Neural cell (in vitro differentiated cells): ENCODE measurements around the gene CDC42BPB. TPM values are rescaled to one million over a fixed set of nuclear protein-coding genes. Genes with fewer than 3 reads are reported as not detected.

ENCODE experiments used
- H2AFZ ChIP-seq: fragments of 200-600, 300-800 bp; sonication (generic), shearing (Covaris generic); 2 replicates; pipeline ENCODE4 v1.6.0; 2014; ENCODE audit warnings: low read depth, mild to moderate bottlenecking, antibody characterized with exemption, low read length, moderate library complexity
- H3F3A ChIP-seq: fragments of 200-600 bp; shearing (Covaris generic); 2 replicates; pipeline ENCODE4 v1.6.1; 2016; ENCODE audit warnings: mild to moderate bottlenecking, moderate library complexity, mixed read lengths, antibody characterized with exemption, low read length; ENCODE audit not compliant: insufficient read depth, poor library complexity, severe bottlenecking
- H3K27ac ChIP-seq: fragments of 200-600, 300-800 bp; sonication (generic), shearing (Covaris generic); 2 replicates; pipeline ENCODE4 v1.5.1; 2014; ENCODE audit warnings: mild to moderate bottlenecking, low read length, moderate library complexity
- H3K27me3 ChIP-seq: fragments of 300-800, 200-600 bp; sonication (generic), shearing (Covaris generic); 2 replicates; pipeline ENCODE4 v1.6.0; 2014; ENCODE audit warnings: mild to moderate bottlenecking, low read depth, low read length, moderate library complexity; ENCODE audit not compliant: insufficient read depth
- H3K36me3 ChIP-seq: fragments of 300-800, 200-600 bp; sonication (generic), shearing (Covaris generic); 2 replicates; pipeline ENCODE4 v1.5.1; 2014; ENCODE audit warnings: mild to moderate bottlenecking, antibody characterized with exemption, low read length, moderate library complexity; ENCODE audit not compliant: insufficient read depth
- H3K4me2 ChIP-seq: fragments of 300-800, 200-600 bp; sonication (generic), shearing (Covaris generic); 2 replicates; pipeline ENCODE4 v1.6.0; 2014; ENCODE audit warnings: mild to moderate bottlenecking, low read length
- H3K4me3 ChIP-seq: fragments of 300-800, 200-600 bp; sonication (generic), shearing (Covaris generic); 2 replicates; pipeline ENCODE4 v1.5.1; 2014; ENCODE audit warnings: mild to moderate bottlenecking, low read length, moderate library complexity
- H3K79me2 ChIP-seq: fragments of 200-600 bp; shearing (Covaris generic); replicated peaks from 2 replicates; pipeline ENCODE4 v1.6.0; 2014; ENCODE audit warnings: mild to moderate bottlenecking, low read length, moderate library complexity; ENCODE audit not compliant: insufficient read depth
- H3K9ac ChIP-seq: fragments of 300-800, 200-600 bp; sonication (generic), shearing (Covaris generic); 2 replicates; pipeline ENCODE4 v1.6.1; 2016; ENCODE audit warnings: mild to moderate bottlenecking, low read length, mixed read lengths
- H3K9me2 ChIP-seq: fragments of 200-600 bp; shearing (Covaris generic); 2 replicates; pipeline ENCODE4 v1.6.1; 2016; ENCODE audit warnings: mild to moderate bottlenecking, low read length, mixed read lengths; ENCODE audit not compliant: insufficient read depth
- H3K9me3 ChIP-seq: fragments of 200-600, 300-800 bp; sonication (generic), shearing (Covaris generic); 2 replicates; pipeline ENCODE4 v1.6.1; 2016; ENCODE audit warnings: mild to moderate bottlenecking, mixed run types, low read length, moderate library complexity, mixed read lengths
- H4K20me1 ChIP-seq: fragments of 200-600 bp; shearing (Covaris generic); 2 replicates; pipeline ENCODE4 v1.6.1; 2016; ENCODE audit warnings: mild to moderate bottlenecking, mixed run types; ENCODE audit not compliant: insufficient read depth
- CTCF ChIP-seq: fragments of 450-650 bp; IDR thresholded peaks from 2 replicates; pipeline ENCODE4 v1.5.1; 2014; ENCODE audit warnings: antibody characterized with exemption, mild to moderate bottlenecking, moderate library complexity; ENCODE audit not compliant: poor library complexity, severe bottlenecking
- EP300 ChIP-seq: fragments of 450-650 bp; conservative IDR thresholded peaks from 2 replicates; pipeline ENCODE4 v1.6.1; 2014; ENCODE audit warnings: antibody characterized with exemption, mild to moderate bottlenecking, moderate library complexity; ENCODE audit not compliant: poor library complexity, severe bottlenecking
- EZH2 ChIP-seq: fragments of 200-600, 300-800 bp; shearing (Covaris generic), sonication (generic); IDR thresholded peaks from 2 replicates; pipeline ENCODE4 v1.6.1; 2014; ENCODE audit warnings: antibody characterized with exemption, low read length, borderline replicate concordance, mild to moderate bottlenecking; ENCODE audit not compliant: insufficient read depth, poor library complexity, severe bottlenecking
- MXI1 ChIP-seq: fragments of 450-650 bp; conservative IDR thresholded peaks from 2 replicates; pipeline ENCODE4 v1.6.1; 2014; ENCODE audit warnings: antibody characterized with exemption, mild to moderate bottlenecking; ENCODE audit not compliant: poor library complexity, severe bottlenecking
- POLR2AphosphoS5 ChIP-seq: IDR thresholded peaks from 2 replicates; pipeline ENCODE4 v1.6.1; 2012
- RAD21 ChIP-seq: fragments of 450-650 bp; conservative IDR thresholded peaks from 2 replicates; pipeline ENCODE4 v1.6.1; 2014; ENCODE audit warnings: antibody characterized with exemption, mild to moderate bottlenecking, moderate library complexity
- SMC3 ChIP-seq: fragments of 450-650 bp; conservative IDR thresholded peaks from 2 replicates; pipeline ENCODE4 v1.6.1; 2014; ENCODE audit warnings: antibody characterized with exemption, mild to moderate bottlenecking, moderate library complexity; ENCODE audit not compliant: poor library complexity
- TAF1 ChIP-seq: IDR thresholded peaks from 2 replicates; pipeline ENCODE4 v1.6.1; 2012; ENCODE audit warnings: low read depth
- polyA plus RNA-seq: library from polyadenylated mRNA; depleted of rRNA; stranded (reverse); fragments of >200 nt; gene quantifications from 2 replicates; pipeline ENCODE4 v1.2.3, GENCODE V29; 2014
- TF ChIP-seq, protein P1 (sequence below): IDR thresholded peaks from 2 replicates; pipeline ENCODE4 v1.6.1; 2012; ENCODE audit warnings: borderline replicate concordance

Gene CDC42BPB
- polyA plus RNA-seq, 1 donor from 2014 or later = 43.8 TPM

DNA sequence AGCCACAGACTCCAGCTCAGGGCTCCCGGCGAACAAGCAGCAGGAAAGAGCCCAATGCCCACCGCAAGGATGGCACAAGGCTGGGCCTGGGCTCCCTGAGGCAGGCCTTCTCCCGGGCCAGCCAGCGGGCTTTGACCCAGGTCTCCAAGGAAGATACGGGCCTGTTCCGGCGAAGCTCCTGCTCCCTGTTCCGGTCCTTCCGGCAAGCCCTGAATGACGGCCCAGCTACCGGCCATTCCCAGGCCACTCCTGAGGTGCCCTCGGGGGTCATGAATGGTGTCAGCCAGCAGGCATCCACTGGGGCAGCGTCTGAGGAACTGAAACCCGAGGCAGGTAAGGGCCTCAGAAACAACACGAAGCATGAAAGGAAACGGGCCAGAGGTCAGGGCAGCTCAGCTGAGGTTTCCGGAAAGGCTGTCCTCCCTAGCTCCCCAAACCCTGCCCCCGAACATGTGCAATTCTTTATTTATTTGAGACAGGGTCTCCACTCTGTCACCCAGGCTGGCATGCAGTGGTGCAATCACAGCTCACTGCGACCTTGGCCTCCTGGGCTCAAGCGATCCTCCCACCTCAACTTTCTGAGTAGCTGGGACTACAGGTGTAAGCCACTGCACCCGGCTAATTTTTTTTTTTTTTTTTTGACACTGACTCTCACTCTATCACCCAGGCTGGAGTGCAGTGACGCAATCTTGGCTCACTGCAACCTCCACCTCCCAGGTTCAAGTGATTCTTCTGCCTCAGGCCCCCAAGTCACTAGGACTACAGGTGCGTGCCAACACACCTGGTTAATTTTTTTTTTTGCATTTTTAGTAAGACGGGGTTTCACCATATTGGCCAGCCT, 43.2 kb upstream of the CDC42BPB start:
- no peak for TF ChIP-seq EZH2
- TF ChIP-seq RAD21 = no peak
- TF ChIP-seq EP300 = no peak
- TF ChIP-seq CTCF = no peak
- TF ChIP-seq TAF1 = no peak
- no peak for TF ChIP-seq SMC3
- TF ChIP-seq POLR2AphosphoS5 = no peak
- TF ChIP-seq, protein P1, sequence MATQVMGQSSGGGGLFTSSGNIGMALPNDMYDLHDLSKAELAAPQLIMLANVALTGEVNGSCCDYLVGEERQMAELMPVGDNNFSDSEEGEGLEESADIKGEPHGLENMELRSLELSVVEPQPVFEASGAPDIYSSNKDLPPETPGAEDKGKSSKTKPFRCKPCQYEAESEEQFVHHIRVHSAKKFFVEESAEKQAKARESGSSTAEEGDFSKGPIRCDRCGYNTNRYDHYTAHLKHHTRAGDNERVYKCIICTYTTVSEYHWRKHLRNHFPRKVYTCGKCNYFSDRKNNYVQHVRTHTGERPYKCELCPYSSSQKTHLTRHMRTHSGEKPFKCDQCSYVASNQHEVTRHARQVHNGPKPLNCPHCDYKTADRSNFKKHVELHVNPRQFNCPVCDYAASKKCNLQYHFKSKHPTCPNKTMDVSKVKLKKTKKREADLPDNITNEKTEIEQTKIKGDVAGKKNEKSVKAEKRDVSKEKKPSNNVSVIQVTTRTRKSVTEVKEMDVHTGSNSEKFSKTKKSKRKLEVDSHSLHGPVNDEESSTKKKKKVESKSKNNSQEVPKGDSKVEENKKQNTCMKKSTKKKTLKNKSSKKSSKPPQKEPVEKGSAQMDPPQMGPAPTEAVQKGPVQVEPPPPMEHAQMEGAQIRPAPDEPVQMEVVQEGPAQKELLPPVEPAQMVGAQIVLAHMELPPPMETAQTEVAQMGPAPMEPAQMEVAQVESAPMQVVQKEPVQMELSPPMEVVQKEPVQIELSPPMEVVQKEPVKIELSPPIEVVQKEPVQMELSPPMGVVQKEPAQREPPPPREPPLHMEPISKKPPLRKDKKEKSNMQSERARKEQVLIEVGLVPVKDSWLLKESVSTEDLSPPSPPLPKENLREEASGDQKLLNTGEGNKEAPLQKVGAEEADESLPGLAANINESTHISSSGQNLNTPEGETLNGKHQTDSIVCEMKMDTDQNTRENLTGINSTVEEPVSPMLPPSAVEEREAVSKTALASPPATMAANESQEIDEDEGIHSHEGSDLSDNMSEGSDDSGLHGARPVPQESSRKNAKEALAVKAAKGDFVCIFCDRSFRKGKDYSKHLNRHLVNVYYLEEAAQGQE = no peak
- H3K9me3 ChIP-seq = no peaks in the 10 kb centered on the region
- H3K27me3 ChIP-seq = peaks cover 38% of the 10 kb centered on the region
- no peaks in the 10 kb centered on the region for H3F3A ChIP-seq
- H3K9ac ChIP-seq = no peak overlapping the region
- H3K79me2 ChIP-seq = no peaks in the 10 kb centered on the region
- H2AFZ ChIP-seq = no peak overlapping the region
- no peak overlapping the region for H3K27ac ChIP-seq
- no peak overlapping the region for H3K4me3 ChIP-seq
- H3K36me3 ChIP-seq = no peaks in the 10 kb centered on the region
- H3K9me2 ChIP-seq = no peaks in the 10 kb centered on the region
- H3K4me2 ChIP-seq = no peak overlapping the region
- H4K20me1 ChIP-seq = no peaks in the 10 kb centered on the region

DNA sequence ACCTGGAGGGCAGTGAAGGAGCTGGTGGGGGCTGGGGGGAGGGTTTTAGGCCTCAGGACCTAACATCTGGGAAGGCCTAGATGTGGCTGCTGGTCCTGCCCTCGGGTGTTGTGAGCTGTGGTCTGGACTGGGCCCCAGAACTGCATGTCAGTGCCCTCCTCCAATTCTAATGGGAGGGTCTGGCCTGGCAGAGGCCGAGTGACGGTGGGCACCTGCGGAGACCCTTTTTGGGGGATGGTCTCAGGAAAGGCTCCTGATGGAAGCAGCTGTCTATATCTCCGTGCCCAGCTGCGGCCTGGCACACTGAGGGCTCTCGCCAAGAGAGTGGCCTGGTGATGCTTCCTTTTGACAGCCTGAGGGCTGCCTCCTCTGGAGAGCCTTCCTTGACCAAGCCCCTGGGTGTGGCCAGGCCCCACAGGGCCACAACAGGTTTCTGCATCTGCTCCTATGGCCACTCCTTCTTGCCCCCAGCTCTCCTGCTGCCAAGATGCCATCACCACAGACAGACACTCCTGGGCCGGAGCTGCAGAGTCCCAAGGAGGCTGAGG, 42.5 kb upstream of the CDC42BPB start:
- no peak overlapping the region for H2AFZ ChIP-seq
- H3K36me3 ChIP-seq = no peaks in the 10 kb centered on the region
- no peaks in the 10 kb centered on the region for H3F3A ChIP-seq
- H3K27ac ChIP-seq = no peak overlapping the region
- H3K4me3 ChIP-seq = no peak overlapping the region
- H3K9me2 ChIP-seq = no peaks in the 10 kb centered on the region
- no peaks in the 10 kb centered on the region for H3K9me3 ChIP-seq
- peaks cover 36% of the 10 kb centered on the region for H3K27me3 ChIP-seq
- H3K9ac ChIP-seq = no peak overlapping the region
- H4K20me1 ChIP-seq = no peaks in the 10 kb centered on the region
- no peak overlapping the region for H3K4me2 ChIP-seq
- no peaks in the 10 kb centered on the region for H3K79me2 ChIP-seq
- TF ChIP-seq POLR2AphosphoS5 (no peak), SMC3 (no peak), EP300 (no peak), TAF1 (no peak), MXI1 (no peak), RAD21 (no peak), CTCF (no peak), EZH2 (no peak)
- TF ChIP-seq, protein P1 = no peak
